HFFc6 (cell line): Measurements from ENCODE around the gene PSEN1. TPM values are rescaled to one million over a fixed set of nuclear protein-coding genes. Genes with fewer than 3 reads are reported as not detected.

Experiments used
- DNase-seq: peaks from one replicate; pipeline ENCODE4 v3.0.0-alpha.2; 2018
- H3K27ac Mint-ChIP-seq: 2 replicates; pipeline ENCODE4 v1.8.0; 2020; ENCODE audit warnings: mild to moderate bottlenecking, mixed read lengths
- H3K27me3 Mint-ChIP-seq: 2 replicates; pipeline ENCODE4 v1.8.0; 2021; ENCODE audit warnings: mild to moderate bottlenecking, moderate library complexity, mixed read lengths; ENCODE audit not compliant: insufficient read depth
- H3K36me3 Mint-ChIP-seq: 2 replicates; pipeline ENCODE4 v1.8.0; 2021; ENCODE audit warnings: low read depth, mixed read lengths
- H3K4me1 Mint-ChIP-seq: 2 replicates; pipeline ENCODE4 v1.8.0; 2020; ENCODE audit warnings: low read depth, mixed read lengths
- H3K4me3 Mint-ChIP-seq: 2 replicates; pipeline ENCODE4 v1.8.0; 2020; ENCODE audit warnings: mild to moderate bottlenecking, moderate library complexity, mixed read lengths
- H3K9me3 Mint-ChIP-seq: 2 replicates; pipeline ENCODE4 v1.8.0; 2020; ENCODE audit warnings: mild to moderate bottlenecking, mixed read lengths
- total RNA-seq, 6 experiments: library from RNA; stranded (reverse); fragmentation: NEBNext Ultra II Directional; extraction: Animal tissue kit (Norgen Biotek cat#: 25700); gene quantifications; 2 replicates in 1 of 6; 3 replicates in 5 of 6; pipeline ENCODE4 v1.2.3, GENCODE V29; 2021
- TF ChIP-seq, protein P1 (sequence below): fragments of 200-600 bp; sonication (generic); IDR thresholded peaks from 2 replicates; pipeline ENCODE4 v1.5.0; 2021; ENCODE audit warnings: antibody characterized with exemption, mild to moderate bottlenecking

The PSEN1 gene
- total RNA-seq, 6 experiments from 2014 or later = 34.5 to 44.6 (median 40.2) TPM

DNA sequence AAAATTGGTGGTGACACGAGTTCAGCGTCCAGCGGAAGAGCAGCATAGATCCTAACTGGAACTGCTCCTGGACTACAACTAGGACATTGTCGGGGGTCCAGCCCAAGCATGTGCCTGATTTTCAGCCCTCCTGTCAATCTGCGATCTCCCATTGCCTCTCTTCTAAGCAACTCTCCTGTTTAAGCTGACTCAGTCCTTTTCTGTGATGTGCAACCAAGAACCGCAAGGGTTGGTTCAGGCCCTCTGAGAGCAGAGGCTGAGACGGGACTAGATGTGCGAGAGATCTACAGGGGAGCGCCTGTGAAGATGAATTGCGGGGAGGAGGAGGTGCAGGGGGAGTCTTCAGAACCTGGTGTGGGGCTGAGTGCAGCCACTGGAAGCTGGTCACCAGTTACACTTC lies 97.3 kb downstream of the PSEN1 start:
- H3K9me3 Mint-ChIP-seq = no peaks in the 10 kb centered on the region
- no peaks in the 10 kb centered on the region for H3K36me3 Mint-ChIP-seq
- peaks cover 17% of the 10 kb centered on the region for H3K4me1 Mint-ChIP-seq
- peaks cover 43% of the 10 kb centered on the region for H3K27me3 Mint-ChIP-seq
- no peak for DNase-seq
- TF ChIP-seq, protein P1, sequence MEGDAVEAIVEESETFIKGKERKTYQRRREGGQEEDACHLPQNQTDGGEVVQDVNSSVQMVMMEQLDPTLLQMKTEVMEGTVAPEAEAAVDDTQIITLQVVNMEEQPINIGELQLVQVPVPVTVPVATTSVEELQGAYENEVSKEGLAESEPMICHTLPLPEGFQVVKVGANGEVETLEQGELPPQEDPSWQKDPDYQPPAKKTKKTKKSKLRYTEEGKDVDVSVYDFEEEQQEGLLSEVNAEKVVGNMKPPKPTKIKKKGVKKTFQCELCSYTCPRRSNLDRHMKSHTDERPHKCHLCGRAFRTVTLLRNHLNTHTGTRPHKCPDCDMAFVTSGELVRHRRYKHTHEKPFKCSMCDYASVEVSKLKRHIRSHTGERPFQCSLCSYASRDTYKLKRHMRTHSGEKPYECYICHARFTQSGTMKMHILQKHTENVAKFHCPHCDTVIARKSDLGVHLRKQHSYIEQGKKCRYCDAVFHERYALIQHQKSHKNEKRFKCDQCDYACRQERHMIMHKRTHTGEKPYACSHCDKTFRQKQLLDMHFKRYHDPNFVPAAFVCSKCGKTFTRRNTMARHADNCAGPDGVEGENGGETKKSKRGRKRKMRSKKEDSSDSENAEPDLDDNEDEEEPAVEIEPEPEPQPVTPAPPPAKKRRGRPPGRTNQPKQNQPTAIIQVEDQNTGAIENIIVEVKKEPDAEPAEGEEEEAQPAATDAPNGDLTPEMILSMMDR = no peak
- H3K4me3 Mint-ChIP-seq = no peak overlapping the region
- H3K27ac Mint-ChIP-seq = no peak overlapping the region

DNA sequence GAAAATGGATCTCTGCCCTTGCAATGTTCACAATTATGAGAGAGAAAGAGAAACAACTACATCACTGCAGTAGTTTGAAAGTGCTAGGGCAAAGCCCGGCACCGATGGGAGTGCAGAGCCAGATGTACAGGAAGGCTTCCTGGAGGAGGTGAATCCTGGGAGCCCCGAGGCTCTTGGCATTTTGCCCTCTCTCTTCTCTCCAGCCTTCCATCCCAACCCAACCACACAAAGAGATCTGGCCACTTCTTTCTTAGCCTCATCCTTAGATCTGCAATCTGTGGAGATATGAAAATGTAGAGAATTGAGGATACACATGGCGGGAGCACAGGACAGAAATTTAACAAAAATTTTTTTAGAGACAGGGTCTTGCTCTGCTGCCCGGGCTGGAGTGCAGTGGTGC lies 97.7 kb downstream of the PSEN1 start:
- no peak for DNase-seq
- Mint-ChIP-seq H3K27me3 (peaks cover 47% of the 10 kb centered on the region), H3K27ac (no peak overlapping the region), H3K36me3 (no peaks in the 10 kb centered on the region), H3K4me3 (no peak overlapping the region), H3K4me1 (peaks cover 17% of the 10 kb centered on the region), H3K9me3 (no peaks in the 10 kb centered on the region)
- TF ChIP-seq, protein P1 = no peak

DNA sequence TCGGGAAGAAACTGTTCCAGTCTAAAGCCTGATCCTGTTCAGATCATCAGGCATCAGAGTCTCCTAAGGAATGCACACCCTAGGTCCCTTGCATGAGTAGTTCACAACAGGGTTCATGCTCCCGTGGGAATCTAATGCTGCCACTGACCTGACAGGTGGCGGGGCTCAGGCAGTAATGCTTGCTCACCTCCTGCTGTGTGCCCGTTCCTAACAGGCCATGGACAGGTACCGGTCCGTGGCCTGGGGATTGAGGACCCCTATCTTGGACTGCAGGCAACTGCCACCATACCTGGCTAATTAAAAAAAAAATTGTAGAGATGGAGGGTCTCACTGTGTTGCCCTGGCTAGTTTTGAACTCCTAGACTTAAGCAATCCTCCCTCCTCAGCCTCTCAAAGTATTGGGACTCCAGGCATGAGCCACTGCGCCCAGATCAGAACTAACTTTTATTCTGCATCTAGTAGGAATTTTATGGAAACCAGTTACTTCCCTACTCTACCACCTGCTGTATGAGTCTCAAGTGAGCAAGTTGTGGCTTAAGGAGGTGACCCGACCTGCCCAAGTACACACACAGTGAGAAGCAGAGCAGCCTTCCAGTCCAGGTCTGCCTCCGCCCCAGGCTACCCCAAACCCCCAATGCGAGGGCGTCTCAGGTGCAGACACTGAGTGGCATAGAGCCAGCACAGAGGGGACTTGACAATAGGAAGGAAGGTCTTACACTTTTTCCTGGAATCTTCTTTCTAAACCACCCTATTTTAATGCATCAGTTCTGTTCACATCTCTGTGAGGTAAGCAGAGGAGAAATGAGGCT lies 98.5 kb downstream of the PSEN1 start:
- TF ChIP-seq, protein P1 = no peak
- peaks cover 49% of the 10 kb centered on the region for H3K27me3 Mint-ChIP-seq

DNA sequence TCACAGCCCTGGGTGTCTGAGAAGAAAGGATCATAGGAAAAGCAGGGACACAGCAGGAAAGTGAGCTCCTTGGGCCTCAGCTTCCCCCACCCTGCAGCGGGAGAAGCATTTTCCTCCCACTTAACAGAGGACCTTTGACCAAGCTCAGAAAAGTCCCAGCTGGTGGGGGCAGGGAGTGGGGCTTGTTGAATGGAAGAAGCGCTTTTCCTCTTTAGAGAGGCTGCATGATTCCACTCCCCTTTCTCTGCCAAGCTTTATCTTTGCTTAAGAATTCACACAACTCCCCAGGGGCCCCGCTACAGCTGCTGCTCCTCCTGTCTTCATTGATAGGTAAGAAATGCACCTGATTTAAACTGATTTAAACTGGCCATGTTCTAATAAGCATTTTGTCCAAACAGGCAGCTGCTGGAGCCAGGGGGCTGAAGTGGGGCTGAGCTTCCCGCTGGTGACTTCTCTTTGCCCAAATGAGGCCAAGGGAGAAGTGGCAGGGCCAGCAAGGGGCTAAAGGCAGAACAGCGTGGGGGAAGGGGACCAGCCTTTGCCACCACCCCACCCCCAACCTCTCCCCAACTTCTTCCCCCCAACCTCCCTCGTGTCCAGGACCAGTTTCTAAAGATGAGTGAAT lies 99.3 kb downstream of the PSEN1 start:
- no peak for DNase-seq
- TF ChIP-seq, protein P1 = no peak
- peaks cover 51% of the 10 kb centered on the region for H3K27me3 Mint-ChIP-seq
- H3K9me3 Mint-ChIP-seq = no peaks in the 10 kb centered on the region
- H3K4me3 Mint-ChIP-seq = no peak overlapping the region
- peaks cover 21% of the 10 kb centered on the region for H3K4me1 Mint-ChIP-seq
- H3K27ac Mint-ChIP-seq = no peak overlapping the region
- H3K36me3 Mint-ChIP-seq = no peaks in the 10 kb centered on the region

More for the DNA sequence above, 98.5 kb downstream of the PSEN1 start:
- H3K36me3 Mint-ChIP-seq = no peaks in the 10 kb centered on the region
- H3K4me1 Mint-ChIP-seq = peaks cover 21% of the 10 kb centered on the region
- DNase-seq = no peak
- no peak overlapping the region for H3K4me3 Mint-ChIP-seq
- H3K9me3 Mint-ChIP-seq = no peaks in the 10 kb centered on the region
- no peak overlapping the region for H3K27ac Mint-ChIP-seq

- Mint-ChIP-seq H3K4me3 (no peak overlapping the region), H3K27ac (no peak overlapping the region), H3K9me3 (no peaks in the 10 kb centered on the region), H3K36me3 (no peaks in the 10 kb centered on the region), H3K4me1 (peaks cover 21% of the 10 kb centered on the region), H3K27me3 (peaks cover 53% of the 10 kb centered on the region)
- TF ChIP-seq, protein P1 = no peak
- no peak for DNase-seq
These were observed 99.8 kb downstream of the PSEN1 start for GRCh38 chr14:73236157-73236556.
